ENCODE results near the gene CCDC81.
"Not testable (repeated sequence)": the region's sequence is repeated elsewhere in the genome, so short reads cannot be mapped to it uniquely, and the experiment has no call there.

Gene CCDC81

DNA sequence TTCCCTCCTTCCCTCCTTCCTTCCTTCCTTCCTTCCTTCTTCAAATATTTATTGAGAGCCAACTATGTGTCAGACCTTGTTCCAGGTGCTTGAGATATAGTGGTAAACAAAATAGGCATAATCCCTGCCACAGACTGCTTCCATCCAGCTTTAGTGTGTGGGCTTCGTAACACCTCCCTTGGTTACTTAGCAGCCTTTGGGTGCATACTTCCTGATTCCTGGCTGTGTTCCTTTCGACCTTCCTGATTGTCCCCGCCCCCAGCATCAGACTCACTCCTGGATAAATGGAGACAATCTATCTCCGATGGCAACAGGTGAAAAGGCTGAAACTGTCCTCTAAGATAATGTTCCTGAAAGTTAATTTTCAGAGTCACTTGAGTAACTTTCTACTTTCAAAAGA is 13.5 kb downstream of the CCDC81 start:
- no peak for DNase-seq (ENCODE audit: low read depth)

DNA sequence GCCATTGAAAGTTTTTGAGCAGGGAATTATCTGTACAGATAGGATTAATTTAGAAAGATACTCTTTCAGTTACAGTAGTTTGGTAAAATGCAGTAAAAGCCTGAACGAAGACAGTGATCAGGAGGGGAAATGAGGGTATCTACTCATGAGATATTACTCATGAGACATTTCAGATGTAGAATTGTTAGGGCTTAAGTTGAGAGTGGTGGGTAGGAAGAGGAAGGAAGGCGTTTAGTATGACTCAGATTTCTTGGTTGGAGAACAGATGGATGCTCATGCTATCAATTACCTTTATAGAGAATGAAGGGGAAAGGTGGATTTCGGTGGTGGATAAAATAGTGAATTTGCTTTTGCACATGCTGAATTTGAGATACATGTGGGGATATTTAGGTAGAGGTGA is 15.8 kb downstream of the CCDC81 start:
- DNase-seq (ENCODE audit: low read depth), result no peak

GRCh38 chr11:86395061-86395551 is 20.4 kb downstream of the CCDC81 start:
- DNase-seq (ENCODE audit: low read depth), result no peak

DNA sequence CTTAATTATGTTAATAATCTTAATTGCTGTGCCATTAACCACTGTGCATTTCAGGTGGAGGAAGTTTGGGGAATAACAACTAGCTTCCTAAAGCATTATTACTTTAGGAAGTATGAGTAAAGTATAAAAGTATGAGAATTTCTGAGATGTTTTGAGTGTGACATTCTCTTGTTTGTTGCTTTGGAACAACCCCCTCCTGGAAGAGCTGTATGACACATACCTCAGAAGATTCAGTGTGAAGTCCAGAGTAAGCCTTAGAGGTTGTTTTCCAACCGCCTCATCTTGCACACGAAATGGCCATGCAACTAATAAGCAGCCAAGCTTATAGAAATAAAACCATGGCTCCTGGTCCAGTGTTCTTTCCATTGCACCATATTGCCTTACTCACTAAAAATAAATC is 21.7 kb downstream of the CCDC81 start:
- DNase-seq (ENCODE audit: low read depth), result no peak

- no peak for DNase-seq (ENCODE audit: low read depth)
Measured at GRCh38 chr11:86397351-86397750, 22.7 kb downstream of the CCDC81 start.

DNA sequence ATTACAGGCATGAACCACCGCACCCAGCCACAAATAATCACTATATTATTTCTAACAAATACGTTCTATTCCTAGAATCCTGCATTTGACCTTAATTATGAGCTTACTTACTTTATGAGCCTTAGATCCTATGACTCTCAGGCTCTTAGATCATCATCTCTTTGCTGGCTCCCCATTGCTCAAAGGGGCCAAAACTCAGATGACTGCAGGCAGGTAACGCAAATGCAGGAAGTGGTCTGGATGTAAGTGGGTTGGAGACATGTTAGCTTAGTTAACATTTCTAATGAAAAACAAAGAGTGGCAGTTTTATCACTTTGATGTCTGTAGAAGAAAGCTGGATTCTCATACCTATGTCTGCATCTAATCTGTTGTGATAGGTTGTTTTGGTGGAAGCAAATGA is 23.4 kb downstream of the CCDC81 start:
- no peak for DNase-seq (ENCODE audit: low read depth)

- DNase-seq (ENCODE audit: low read depth), result no peak
Measured at GRCh38 chr11:86403458-86403857, 28.8 kb downstream of the CCDC81 start.

GRCh38 chr11:86408845-86409244 is 34.2 kb downstream of the CCDC81 start:
- no peak for DNase-seq (ENCODE audit: low read depth)

DNA sequence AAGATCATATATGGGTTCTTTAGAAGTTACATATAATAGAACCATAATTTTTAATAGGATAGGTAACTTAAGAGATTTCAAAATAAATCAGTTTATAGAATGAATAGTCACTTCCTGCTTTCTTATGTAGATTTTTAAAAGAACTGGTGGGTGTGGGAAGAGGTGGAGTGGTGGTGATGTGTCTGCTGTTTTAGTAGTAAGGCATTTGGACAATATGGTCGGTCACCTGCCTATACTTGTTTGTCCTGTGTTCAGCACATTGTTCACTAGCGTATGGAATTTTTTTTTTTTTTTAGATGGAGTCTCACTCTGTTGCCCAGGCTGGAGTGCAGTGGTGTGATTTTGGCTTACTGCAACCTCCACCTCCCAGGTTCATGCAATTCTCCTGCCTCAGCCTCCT is 39.3 kb downstream of the CCDC81 start:
- no peak for DNase-seq (ENCODE audit: low read depth)

DNA sequence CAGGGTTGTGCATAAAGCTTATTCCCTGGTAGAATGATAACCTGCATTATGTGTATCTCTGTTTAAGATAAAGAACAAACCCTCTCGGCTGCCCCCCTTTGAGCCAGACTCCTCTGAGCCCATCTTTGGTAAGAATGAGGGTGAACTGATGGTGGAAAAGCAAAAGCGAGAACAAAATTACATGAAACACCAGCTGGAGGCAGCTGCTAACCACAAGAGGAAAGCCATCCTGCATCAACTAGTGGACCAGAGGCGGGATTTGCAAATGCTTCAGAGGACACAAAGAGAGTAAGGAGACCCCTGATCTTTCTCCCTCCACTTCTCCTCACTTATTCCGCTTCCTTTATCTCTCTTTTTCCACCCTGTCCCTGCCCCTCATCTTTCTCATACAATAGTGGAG is 40.3 kb downstream of the CCDC81 start:
- no peak for DNase-seq (ENCODE audit: low read depth)

DNA sequence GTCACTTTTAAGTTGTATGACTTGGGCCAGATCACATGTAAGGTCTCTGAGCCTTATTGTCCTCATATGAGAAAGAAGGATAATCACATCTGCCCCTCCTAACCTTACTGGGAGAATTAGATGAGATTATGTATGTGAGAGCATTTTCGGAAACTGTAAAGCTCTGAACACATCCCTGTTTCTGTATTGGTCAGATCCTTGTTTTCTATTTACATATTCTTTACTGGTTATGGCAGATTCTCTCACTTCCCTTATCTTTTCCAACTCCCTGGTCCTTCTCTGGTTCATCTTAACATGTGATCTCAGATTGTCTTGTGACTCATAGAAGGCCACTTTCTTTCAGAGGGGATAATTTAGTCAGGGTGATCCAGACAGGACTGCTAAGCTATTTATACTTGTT is 41.8 kb downstream of the CCDC81 start:
- DNase-seq (ENCODE audit: low read depth), result no peak

DNA sequence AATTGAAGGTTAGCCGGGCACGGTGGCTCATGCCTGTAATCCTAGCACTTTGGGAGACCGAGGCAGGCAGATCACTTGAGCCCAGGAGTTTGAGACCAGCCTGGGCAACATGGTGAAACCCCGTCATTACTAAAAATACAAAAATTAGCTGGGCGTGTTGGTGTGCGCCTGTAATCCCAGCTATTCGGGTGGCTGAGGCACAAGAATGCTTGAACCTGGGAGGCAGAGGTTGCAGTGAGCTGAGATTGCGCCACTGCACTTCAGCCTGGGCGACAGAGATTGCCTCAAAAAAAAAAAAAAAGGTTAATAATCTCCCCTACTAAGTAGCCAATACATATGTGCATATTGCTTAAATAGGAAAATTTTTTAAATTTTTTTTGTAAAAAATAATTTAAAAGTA is 42.3 kb downstream of the CCDC81 start:
- DNase-seq (ENCODE audit: low read depth), result not testable (repeated sequence)

DNA sequence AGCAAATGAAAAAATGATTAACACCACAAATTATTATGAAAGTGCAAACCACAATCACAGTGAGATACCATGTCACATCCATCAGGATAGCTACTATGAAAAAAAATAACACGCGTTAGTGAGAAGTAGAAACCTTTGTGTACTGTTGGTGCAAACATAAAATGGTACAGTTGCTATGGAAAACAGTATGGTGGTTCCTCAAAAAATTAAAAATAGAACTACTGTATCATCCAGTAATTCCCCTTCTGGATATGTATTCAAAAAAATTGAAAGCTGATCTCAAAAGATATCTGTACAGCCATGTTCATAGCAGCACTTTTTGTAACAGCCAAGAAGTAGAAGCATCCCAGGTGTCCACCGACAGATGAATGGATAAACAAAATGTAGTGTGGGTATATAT is 43.4 kb downstream of the CCDC81 start:
- DNase-seq (ENCODE audit: low read depth), result no peak

GRCh38 chr11:86418513-86418912 is 43.8 kb downstream of the CCDC81 start:
- no peak for DNase-seq (ENCODE audit: low read depth)

DNA sequence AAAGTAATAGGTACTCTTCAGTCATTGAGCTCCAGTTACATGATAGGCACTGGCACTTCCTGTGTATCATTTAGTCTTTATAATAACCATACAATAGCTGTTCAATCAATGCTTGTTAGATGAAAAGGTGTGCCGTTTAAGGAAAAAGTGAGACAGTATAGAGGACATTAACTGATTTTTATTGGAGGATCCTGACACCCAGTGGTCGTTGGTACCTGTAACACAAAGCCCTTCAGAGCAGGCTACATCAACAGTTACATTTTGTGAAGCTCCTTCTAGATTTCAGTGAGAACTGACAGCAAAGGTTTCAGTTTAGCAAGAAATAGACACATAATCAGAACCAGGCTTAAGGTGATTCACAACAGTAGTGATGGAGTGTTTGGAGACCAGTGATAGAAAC is 44.2 kb downstream of the CCDC81 start:
- no peak for DNase-seq (ENCODE audit: low read depth)

- no peak for DNase-seq (ENCODE audit: low read depth)
Measured at GRCh38 chr11:86421946-86422345, 47.3 kb downstream of the CCDC81 start.

- DNase-seq (ENCODE audit: low read depth), result no peak
Measured at GRCh38 chr11:86422371-86422770, 47.7 kb downstream of the CCDC81 start.

DNA sequence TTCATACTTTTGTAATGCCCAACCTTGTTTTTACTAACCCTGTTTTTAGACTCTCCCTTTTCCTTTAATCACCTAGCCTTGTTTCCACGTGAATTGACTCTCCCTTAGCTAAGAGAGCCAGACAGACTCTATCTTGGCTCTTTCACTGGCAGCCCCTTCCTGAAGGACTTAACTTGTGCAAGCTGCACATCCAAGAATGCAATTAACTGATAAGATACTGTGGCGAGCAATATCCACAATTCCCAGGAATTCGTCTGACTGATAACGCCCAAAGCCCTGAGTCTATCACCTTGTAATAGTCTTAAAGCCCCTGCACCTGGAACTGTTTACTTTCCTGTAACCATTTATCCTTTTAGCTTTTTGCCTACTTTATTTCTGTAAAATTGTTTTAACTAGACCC is 48.8 kb downstream of the CCDC81 start:
- DNase-seq (ENCODE audit: low read depth), result not testable (repeated sequence)

- DNase-seq (ENCODE audit: low read depth), result no peak
Measured at GRCh38 chr11:86427441-86427840, 52.8 kb downstream of the CCDC81 start.

- DNase-seq (ENCODE audit: low read depth), result no peak
Measured at GRCh38 chr11:86431258-86431657, 56.6 kb downstream of the CCDC81 start.

DNA sequence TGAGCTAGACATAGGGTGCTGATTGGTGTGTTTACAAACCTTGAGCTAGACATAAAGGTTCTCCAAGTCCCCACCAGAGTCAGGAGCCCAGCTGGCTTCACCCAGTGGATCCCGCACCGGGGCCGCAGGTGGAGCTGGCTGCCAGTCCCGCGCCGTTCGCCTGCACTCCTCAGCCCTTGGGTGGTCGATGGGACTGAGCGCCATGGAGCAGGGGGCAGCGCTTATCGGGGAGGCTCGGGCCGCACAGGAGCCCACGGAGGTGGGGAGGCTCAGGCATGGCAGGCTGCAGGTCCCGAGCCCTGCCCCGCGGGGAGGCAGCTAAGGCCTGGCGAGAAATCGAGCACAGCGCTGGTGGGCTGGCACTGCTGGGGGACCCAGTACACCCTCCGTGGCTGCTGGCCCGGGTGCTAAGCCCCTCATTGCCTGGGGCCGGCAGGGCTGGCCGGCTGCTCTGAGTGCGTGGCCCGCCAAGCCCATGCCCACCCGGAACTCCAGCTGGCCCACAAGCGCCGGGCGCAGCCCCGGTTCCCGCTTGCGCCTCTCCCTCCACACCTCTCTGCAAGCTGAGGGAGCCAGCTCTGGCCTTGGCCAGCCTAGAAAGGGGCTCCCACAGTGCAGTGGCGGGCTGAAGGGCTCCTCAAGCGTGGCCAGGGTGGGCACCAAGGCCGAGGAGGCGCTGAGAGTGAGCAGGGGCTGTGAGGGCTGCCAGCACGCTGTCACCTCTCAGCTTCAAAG is 58.8 kb downstream of the CCDC81 start:
- DNase-seq (ENCODE audit: low read depth), result not testable (repeated sequence)

GRCh38 chr11:86435711-86436110 is 61.0 kb downstream of the CCDC81 start:
- no peak for DNase-seq (ENCODE audit: low read depth)

GRCh38 chr11:86438685-86439084 is 64.0 kb downstream of the CCDC81 start:
- no peak for DNase-seq (ENCODE audit: low read depth)

DNA sequence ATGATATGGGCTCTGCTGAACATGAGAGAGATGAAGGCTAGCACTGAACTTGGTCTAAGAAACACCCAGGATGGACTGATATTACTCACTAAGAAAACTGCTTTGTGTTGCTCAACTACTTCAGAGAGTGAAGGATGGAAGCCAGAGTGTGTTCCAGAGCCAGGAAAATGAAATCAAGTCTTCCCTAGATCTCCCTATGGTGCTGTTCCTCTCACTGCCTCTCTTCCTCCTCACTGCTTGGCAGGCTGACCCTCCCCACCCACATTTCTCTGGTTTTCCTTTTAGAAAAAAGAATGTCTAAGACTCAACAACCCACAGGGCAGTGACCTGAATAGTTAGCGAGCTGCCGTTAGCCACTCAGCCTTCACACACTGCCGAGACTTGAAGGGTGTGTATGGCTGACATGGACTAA is 65.6 kb downstream of the CCDC81 start:
- no peak for DNase-seq (ENCODE audit: low read depth)

Data from stimulated activated CD4-positive, alpha-beta T cell treated with anti-CD3 and anti-CD28 coated beads, Interleukin-2, amount 100 ng/mL, for 4 hours (primary cell).